ENCODE results near the gene AP2B1.

- TF ChIP-seq EP300 (IDR thresholded peaks at IDR 0.05) (no peak), POLR2AphosphoS5 (IDR thresholded peaks at IDR 0.05) (no peak), CTCF (IDR thresholded peaks at IDR 0.05) (no peak), POLR2A (IDR thresholded peaks at IDR 0.05) (no peak)
Observed at GRCh38 chr17:35609831-35610230, 22.7 kb downstream of the AP2B1 start.
